GM23338 (cell line): Measurements from ENCODE around the gene AFF1. TPM values are rescaled to one million over a fixed set of nuclear protein-coding genes. Genes with fewer than 3 reads are reported as not detected.

Experiments
- ATAC-seq: fragments of 200-7000 bp; cut with Tn5 transposase; 3 replicates; pipeline ENCODE4 v1.9.1; 2020
- DNase-seq: peaks from one replicate; pipeline ENCODE4 v3.0.0-alpha.2; 2015; ENCODE audit warnings: low spot score
- H2AFZ ChIP-seq: fragments of 200-600 bp; sonication (generic); 2 replicates; pipeline ENCODE4 v1.8.0; 2016; ENCODE audit warnings: antibody characterized with exemption, mild to moderate bottlenecking, moderate library complexity
- H3F3A ChIP-seq: fragments of 200-600 bp; sonication (generic); replicated peaks from 2 replicates; pipeline ENCODE4 v1.8.0; 2017; ENCODE audit warnings: antibody characterized with exemption, mixed run types, low read depth
- H3K27ac ChIP-seq: fragments of 200-600 bp; sonication (generic); 2 replicates; pipeline ENCODE4 v1.6.1; 2016; ENCODE audit warnings: low read depth
- H3K27me3 ChIP-seq: fragments of 200-600 bp; sonication (generic); 2 replicates; pipeline ENCODE4 v1.8.0; 2016; ENCODE audit warnings: mild to moderate bottlenecking, mixed run types, moderate library complexity; ENCODE audit not compliant: insufficient read depth
- H3K36me3 ChIP-seq: fragments of 200-600 bp; sonication (generic); 2 replicates; pipeline ENCODE4 v1.8.0; 2016; ENCODE audit warnings: mild to moderate bottlenecking; ENCODE audit not compliant: insufficient read depth
- H3K4me1 ChIP-seq: fragments of 200-600 bp; sonication (generic); 2 replicates; pipeline ENCODE4 v1.8.0; 2016; ENCODE audit warnings: mild to moderate bottlenecking, moderate library complexity; ENCODE audit not compliant: insufficient read depth
- H3K4me2 ChIP-seq: fragments of 200-600 bp; sonication (generic); 2 replicates; pipeline ENCODE4 v1.7.1; 2017; ENCODE audit warnings: mixed run types
- H3K4me3 ChIP-seq: fragments of 200-600 bp; sonication (generic); 2 replicates; pipeline ENCODE4 v1.6.1; 2016; ENCODE audit warnings: mixed run types
- H3K79me2 ChIP-seq: fragments of 200-600 bp; sonication (generic); replicated peaks from 2 replicates; pipeline ENCODE4 v1.8.0; 2017; ENCODE audit warnings: mild to moderate bottlenecking; ENCODE audit not compliant: insufficient read depth
- H3K9me2 ChIP-seq: fragments of 200-600 bp; sonication (generic); 2 replicates; pipeline ENCODE4 v1.8.0; 2017; ENCODE audit not compliant: insufficient read depth
- H4K20me1 ChIP-seq: fragments of 200-600 bp; sonication (generic); replicated peaks from 2 replicates; pipeline ENCODE4 v1.8.0; 2017; ENCODE audit warnings: mild to moderate bottlenecking; ENCODE audit not compliant: insufficient read depth
- H3K27ac Mint-ChIP-seq: 2 replicates; pipeline ENCODE4 v1.8.0; 2020; ENCODE audit warnings: inconsistent platforms, mild to moderate bottlenecking, moderate library complexity, mixed read lengths
- H3K27me3 Mint-ChIP-seq: 3 replicates; pipeline ENCODE4 v1.8.0; 2022; ENCODE audit warnings: low read depth, mild to moderate bottlenecking, moderate library complexity, mixed read lengths, inconsistent platforms; ENCODE audit not compliant: insufficient read depth, poor library complexity
- H3K36me3 Mint-ChIP-seq: 3 replicates; pipeline ENCODE4 v1.8.0; 2021; ENCODE audit warnings: low read depth, mild to moderate bottlenecking, inconsistent platforms, moderate library complexity, mixed read lengths
- H3K4me1 Mint-ChIP-seq: 3 replicates; pipeline ENCODE4 v1.8.0; 2020; ENCODE audit warnings: mild to moderate bottlenecking, inconsistent platforms, mixed read lengths
- H3K4me3 Mint-ChIP-seq: 3 replicates; pipeline ENCODE4 v1.8.0; 2021; ENCODE audit warnings: moderate library complexity, mild to moderate bottlenecking, inconsistent platforms, mixed read lengths
- H3K9me3 Mint-ChIP-seq: 3 replicates; pipeline ENCODE4 v1.8.0; 2020; ENCODE audit warnings: moderate library complexity, mild to moderate bottlenecking, inconsistent platforms, mixed read lengths
- CREB1 ChIP-seq: fragments of 250-450 bp; sonication (Bioruptor Pico); IDR thresholded peaks from 2 replicates; pipeline ENCODE4 v1.5.0; 2020; ENCODE audit warnings: low read depth, mild to moderate bottlenecking, moderate library complexity
- CTCF ChIP-seq, 2 experiments: fragments of 200-600 bp in 1 of 2; sonication (generic) in 1 of 2; conservative IDR thresholded peaks; 2 replicates each; pipeline versions ENCODE4 v1.5.1 to v1.6.1; 2016 to 2017; ENCODE audit warnings: antibody characterized with exemption in 2 of 2, low read depth in 2 of 2, mild to moderate bottlenecking in 2 of 2, moderate library complexity in 1 of 2
- ETS1 ChIP-seq: IDR thresholded peaks from 2 replicates; pipeline ENCODE4 v1.6.1; 2016; ENCODE audit warnings: antibody characterized with exemption
- EZH2 ChIP-seq: fragments of 200-600 bp; sonication (generic); IDR thresholded peaks from one replicate; pipeline ENCODE4 v1.8.0; 2017; ENCODE audit warnings: antibody characterized with exemption, mild to moderate bottlenecking, low read depth; ENCODE audit not compliant: unreplicated experiment
- EZH2phosphoT487 ChIP-seq: fragments of 200-600 bp; sonication (generic); IDR thresholded peaks from one replicate; pipeline ENCODE4 v1.8.1; 2018; ENCODE audit warnings: antibody characterized with exemption; ENCODE audit not compliant: unreplicated experiment
- JUNB ChIP-seq: IDR thresholded peaks from one replicate; pipeline ENCODE4 v1.6.1; 2016; ENCODE audit warnings: antibody characterized with exemption; ENCODE audit not compliant: unreplicated experiment
- NANOG ChIP-seq: IDR thresholded peaks from 2 replicates; pipeline ENCODE4 v1.6.1; 2016; ENCODE audit warnings: antibody characterized with exemption, borderline replicate concordance
- POLR2AphosphoS5 ChIP-seq: IDR thresholded peaks from 2 replicates; pipeline ENCODE4 v1.6.1; 2016; ENCODE audit warnings: antibody characterized with exemption, low read depth
- REST ChIP-seq: IDR thresholded peaks from one replicate; pipeline ENCODE4 v1.6.1; 2018; ENCODE audit warnings: antibody characterized with exemption; ENCODE audit not compliant: unreplicated experiment
- STAT1 ChIP-seq: IDR thresholded peaks from one replicate; pipeline ENCODE4 v1.6.1; 2016; ENCODE audit warnings: antibody characterized with exemption; ENCODE audit not compliant: unreplicated experiment
- ZNF114 ChIP-seq: fragments of 250-450 bp; sonication (Bioruptor Pico); IDR thresholded peaks from 2 replicates; pipeline ENCODE4 v1.5.0; 2020; ENCODE audit warnings: mild to moderate bottlenecking, moderate library complexity
- ZNF331 ChIP-seq: fragments of 250-450 bp; sonication (Bioruptor Pico); IDR thresholded peaks from 2 replicates; pipeline ENCODE4 v1.5.0; 2020; ENCODE audit warnings: low read depth, mild to moderate bottlenecking, moderate library complexity
- ZNF462 ChIP-seq: fragments of 250-450 bp; sonication (Bioruptor Pico); IDR thresholded peaks from 2 replicates; pipeline ENCODE4 v1.5.0; 2020; ENCODE audit warnings: mild to moderate bottlenecking, moderate library complexity
- polyA plus RNA-seq: library from polyadenylated mRNA; unstranded; fragments of >200 nt; fragmentation: Nextera tagmentation; extraction: Ambion mirVana; gene quantifications from 2 replicates; pipeline ENCODE4 v1.2.1, GENCODE V29; 2016
- total RNA-seq: library from RNA; depleted of rRNA; stranded (reverse); fragments of >200 nt; shearing (Covaris generic); gene quantifications from 2 replicates; pipeline ENCODE4 v1.2.3, GENCODE V29; 2014

Gene AFF1
- total and polyA plus RNA-seq, 2 experiments from 2014 or later, result 42.6 to 67.2 TPM

- Histone ChIP-seq H3K4me3 (no peak overlapping the region), H3F3A (no peaks in the 10 kb centered on the region), H3K27me3 (no peaks in the 10 kb centered on the region), H3K79me2 (no peaks in the 10 kb centered on the region), H2AFZ (no peak overlapping the region), H3K9me2 (no peaks in the 10 kb centered on the region; the same call in 1 of the 2 replicates), H4K20me1 (no peaks in the 10 kb centered on the region; the same call in 1 of the 2 replicates), H3K27ac (no peak overlapping the region), H3K4me2 (no peak overlapping the region), H3K4me1 (no peaks in the 10 kb centered on the region; the same call in 1 of the 2 replicates), H3K36me3 (no peaks in the 10 kb centered on the region; the same call in 1 of the 2 replicates)
- no peaks in the 10 kb centered on the region for H3K9me3 Mint-ChIP-seq
- no peak overlapping the region for H3K4me3 Mint-ChIP-seq
- TF ChIP-seq ETS1, result no peak
- TF ChIP-seq STAT1, result no peak
- TF ChIP-seq EZH2, result no peak
- TF ChIP-seq ZNF462, result no peak
- no peak for TF ChIP-seq CREB1 (CRISPR knock-in tag)
- no peak for TF ChIP-seq NANOG
- no peak for TF ChIP-seq JUNB
- TF ChIP-seq EZH2phosphoT487, result no peak
- TF ChIP-seq POLR2AphosphoS5, result no peak
- no peak for TF ChIP-seq CTCF (conservative IDR thresholded peaks at IDR 0.05; ENCODE audit: low read depth in 2 of 2)
- TF ChIP-seq REST, result no peak
- TF ChIP-seq ZNF114 (CRISPR knock-in tag), result no peak
- TF ChIP-seq ZNF331 (CRISPR knock-in tag), result no peak
- ATAC-seq (no peak), DNase-seq (no peak)
- no peak overlapping the region for H3K27ac Mint-ChIP-seq
- no peaks in the 10 kb centered on the region for H3K27me3 Mint-ChIP-seq
- H3K4me1 Mint-ChIP-seq, result no peaks in the 10 kb centered on the region
- no peaks in the 10 kb centered on the region for H3K36me3 Mint-ChIP-seq
Observed at GRCh38 chr4:87165892-87166291, 231.1 kb downstream of the AFF1 start.
